ENCODE results near the gene DCAF11.

DCAF11 gene

DNA sequence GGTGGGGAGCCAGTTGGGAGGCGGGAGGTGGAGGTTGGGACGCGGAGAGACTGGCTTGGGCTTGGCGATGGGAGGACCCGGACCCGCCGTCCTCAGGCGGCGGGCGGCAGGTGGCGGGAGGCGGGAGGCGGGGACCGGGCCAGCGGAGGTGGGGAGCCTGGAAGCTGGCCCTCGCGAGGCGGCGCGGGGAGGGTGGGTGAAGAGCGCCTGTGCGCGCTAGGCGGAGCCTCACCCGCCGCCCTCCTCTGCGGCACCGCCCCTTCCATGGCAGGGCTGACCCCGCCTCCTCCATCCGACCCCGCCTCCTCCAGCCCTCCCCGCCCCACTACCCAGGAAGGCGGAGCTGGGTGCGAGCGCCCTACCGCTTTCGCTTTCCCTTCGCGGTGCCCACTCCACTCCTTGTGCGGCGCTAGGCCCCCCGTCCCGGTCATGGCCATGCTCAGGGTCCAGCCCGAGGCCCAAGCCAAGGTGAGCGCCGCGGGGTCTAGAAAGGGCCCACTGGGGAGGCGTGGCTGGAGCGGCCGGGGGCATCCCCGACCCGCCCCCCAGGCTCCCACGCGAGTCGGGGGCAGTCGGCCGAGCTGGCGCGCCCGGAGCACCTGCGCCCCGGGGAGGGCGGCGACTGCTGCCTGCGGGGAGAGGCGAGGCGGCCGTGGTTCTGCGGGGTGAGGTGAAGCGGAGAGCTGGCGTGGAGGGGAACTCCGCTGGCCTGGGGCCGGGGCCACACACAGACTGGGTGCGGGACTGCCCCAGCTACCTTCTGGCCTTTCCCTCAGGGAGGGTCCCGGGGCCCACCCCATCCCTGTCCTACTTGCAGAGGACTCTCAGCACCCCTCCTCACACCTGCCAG is 21.5 kb downstream of the DCAF11 start, which contains the start of gene PSME1 (continued):
- TF ChIP-seq ZNF398 (tag by site-specific recombination; IDR thresholded peaks at IDR 0.05) (peak; percentile 58), ZNF112 (tag by site-specific recombination; IDR thresholded peaks at IDR 0.05) (no peak), ZBTB20 (tag by site-specific recombination; IDR thresholded peaks at IDR 0.05) (no peak; the same call in 1 of the 2 replicates), ZNF664 (tag by site-specific recombination; IDR thresholded peaks at IDR 0.05) (no peak), ZNF174 (tag by site-specific recombination; IDR thresholded peaks at IDR 0.05) (no peak), ZXDB (tag by site-specific recombination; IDR thresholded peaks at IDR 0.05) (no peak), ZNF19 (tag by site-specific recombination; IDR thresholded peaks at IDR 0.05; ENCODE audit: low read depth) (no peak), ZNF660 (tag by site-specific recombination; IDR thresholded peaks at IDR 0.05) (no peak), ZFP3 (tag by site-specific recombination; IDR thresholded peaks at IDR 0.05; ENCODE audit: low read depth) (no peak), ZNF280D (tag by site-specific recombination; IDR thresholded peaks at IDR 0.05) (no peak)
- TF ChIP-seq, protein P1, sequence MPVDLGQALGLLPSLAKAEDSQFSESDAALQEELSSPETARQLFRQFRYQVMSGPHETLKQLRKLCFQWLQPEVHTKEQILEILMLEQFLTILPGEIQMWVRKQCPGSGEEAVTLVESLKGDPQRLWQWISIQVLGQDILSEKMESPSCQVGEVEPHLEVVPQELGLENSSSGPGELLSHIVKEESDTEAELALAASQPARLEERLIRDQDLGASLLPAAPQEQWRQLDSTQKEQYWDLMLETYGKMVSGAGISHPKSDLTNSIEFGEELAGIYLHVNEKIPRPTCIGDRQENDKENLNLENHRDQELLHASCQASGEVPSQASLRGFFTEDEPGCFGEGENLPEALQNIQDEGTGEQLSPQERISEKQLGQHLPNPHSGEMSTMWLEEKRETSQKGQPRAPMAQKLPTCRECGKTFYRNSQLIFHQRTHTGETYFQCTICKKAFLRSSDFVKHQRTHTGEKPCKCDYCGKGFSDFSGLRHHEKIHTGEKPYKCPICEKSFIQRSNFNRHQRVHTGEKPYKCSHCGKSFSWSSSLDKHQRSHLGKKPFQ (tag by site-specific recombination; IDR thresholded peaks at IDR 0.05) = no peak
- TF ChIP-seq, protein P2, sequence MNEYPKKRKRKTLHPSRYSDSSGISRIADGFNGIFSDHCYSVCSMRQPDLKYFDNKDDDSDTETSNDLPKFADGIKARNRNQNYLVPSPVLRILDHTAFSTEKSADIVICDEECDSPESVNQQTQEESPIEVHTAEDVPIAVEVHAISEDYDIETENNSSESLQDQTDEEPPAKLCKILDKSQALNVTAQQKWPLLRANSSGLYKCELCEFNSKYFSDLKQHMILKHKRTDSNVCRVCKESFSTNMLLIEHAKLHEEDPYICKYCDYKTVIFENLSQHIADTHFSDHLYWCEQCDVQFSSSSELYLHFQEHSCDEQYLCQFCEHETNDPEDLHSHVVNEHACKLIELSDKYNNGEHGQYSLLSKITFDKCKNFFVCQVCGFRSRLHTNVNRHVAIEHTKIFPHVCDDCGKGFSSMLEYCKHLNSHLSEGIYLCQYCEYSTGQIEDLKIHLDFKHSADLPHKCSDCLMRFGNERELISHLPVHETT (tag by site-specific recombination; IDR thresholded peaks at IDR 0.05) = no peak
- TF ChIP-seq, protein P3, sequence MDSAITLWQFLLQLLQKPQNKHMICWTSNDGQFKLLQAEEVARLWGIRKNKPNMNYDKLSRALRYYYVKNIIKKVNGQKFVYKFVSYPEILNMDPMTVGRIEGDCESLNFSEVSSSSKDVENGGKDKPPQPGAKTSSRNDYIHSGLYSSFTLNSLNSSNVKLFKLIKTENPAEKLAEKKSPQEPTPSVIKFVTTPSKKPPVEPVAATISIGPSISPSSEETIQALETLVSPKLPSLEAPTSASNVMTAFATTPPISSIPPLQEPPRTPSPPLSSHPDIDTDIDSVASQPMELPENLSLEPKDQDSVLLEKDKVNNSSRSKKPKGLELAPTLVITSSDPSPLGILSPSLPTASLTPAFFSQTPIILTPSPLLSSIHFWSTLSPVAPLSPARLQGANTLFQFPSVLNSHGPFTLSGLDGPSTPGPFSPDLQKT (IDR thresholded peaks at IDR 0.05; ENCODE audit: borderline replicate concordance, low read depth, low read length) = no peak
- TF ChIP-seq, protein P4, sequence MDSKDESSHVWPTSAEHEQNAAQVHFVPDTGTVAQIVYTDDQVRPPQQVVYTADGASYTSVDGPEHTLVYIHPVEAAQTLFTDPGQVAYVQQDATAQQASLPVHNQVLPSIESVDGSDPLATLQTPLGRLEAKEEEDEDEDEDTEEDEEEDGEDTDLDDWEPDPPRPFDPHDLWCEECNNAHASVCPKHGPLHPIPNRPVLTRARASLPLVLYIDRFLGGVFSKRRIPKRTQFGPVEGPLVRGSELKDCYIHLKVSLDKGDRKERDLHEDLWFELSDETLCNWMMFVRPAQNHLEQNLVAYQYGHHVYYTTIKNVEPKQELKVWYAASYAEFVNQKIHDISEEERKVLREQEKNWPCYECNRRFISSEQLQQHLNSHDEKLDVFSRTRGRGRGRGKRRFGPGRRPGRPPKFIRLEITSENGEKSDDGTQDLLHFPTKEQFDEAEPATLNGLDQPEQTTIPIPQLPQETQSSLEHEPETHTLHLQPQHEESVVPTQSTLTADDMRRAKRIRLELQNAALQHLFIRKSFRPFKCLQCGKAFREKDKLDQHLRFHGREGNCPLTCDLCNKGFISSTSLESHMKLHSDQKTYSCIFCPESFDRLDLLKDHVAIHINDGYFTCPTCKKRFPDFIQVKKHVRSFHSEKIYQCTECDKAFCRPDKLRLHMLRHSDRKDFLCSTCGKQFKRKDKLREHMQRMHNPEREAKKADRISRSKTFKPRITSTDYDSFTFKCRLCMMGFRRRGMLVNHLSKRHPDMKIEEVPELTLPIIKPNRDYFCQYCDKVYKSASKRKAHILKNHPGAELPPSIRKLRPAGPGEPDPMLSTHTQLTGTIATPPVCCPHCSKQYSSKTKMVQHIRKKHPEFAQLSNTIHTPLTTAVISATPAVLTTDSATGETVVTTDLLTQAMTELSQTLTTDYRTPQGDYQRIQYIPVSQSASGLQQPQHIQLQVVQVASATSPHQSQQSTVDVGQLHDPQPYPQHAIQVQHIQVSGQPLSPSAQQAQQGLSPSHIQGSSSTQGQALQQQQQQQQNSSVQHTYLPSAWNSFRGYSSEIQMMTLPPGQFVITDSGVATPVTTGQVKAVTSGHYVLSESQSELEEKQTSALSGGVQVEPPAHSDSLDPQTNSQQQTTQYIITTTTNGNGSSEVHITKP (tag by site-specific recombination; IDR thresholded peaks at IDR 0.05) = peak; percentile 57
